K562 (cell line): ENCODE data around the gene YBEY. TPM values are rescaled to one million over a fixed set of nuclear protein-coding genes. Genes with fewer than 3 reads are reported as not detected.
A peak's percentile ranks its signal among the peaks of the same experiment; 100 is the strongest.

Experiments
- ATAC-seq: fragments of 200-7000 bp; cut with Tn5 transposase; 3 replicates; pipeline ENCODE4 v1.9.1; 2020; ENCODE audit warnings: moderate library complexity
- BruUV-seq: library from RNA; stranded (reverse); fragments of 400-500 nt; replicated peaks from 2 replicates; lab custom pipeline; 2021; lab: Mats Ljungman, UMichigan
- CTCF ChIA-PET: fragments of 300-600 bp; formaldehyde crosslinking; extraction: SDS; loops from one replicate; lab custom pipeline; 2021; ENCODE audit warnings: low intra/inter-chr PET ratio; lab: Yijun Ruan, JAX
- POLR2A ChIA-PET: fragments of 300-600, 350-650 bp; sonication (Branson Sonifier 250); formaldehyde crosslinking; extraction: SDS; loops from one replicate; lab custom pipeline; 2021; ENCODE audit warnings: antibody characterized with exemption, inconsistent platforms; lab: Yijun Ruan, JAX
- DNase-seq, 4 experiments: peaks; one replicate each; pipeline versions ENCODE4 v3.0.0 to v3.0.0-alpha.2; 2011 to 2018; ENCODE audit warnings: low spot score in 3 of 4, mixed read lengths in 3 of 4; ENCODE audit errors: extremely low read depth in 1 of 4
- FAIRE-seq: peaks from 2 replicates; lab custom pipeline; 2011; peaks lifted over from hg19 to GRCh38; lab: Jason Lieb, UNC
- H2AFZ ChIP-seq: 2 replicates; pipeline ENCODE4 v1.6.0; 2011; ENCODE audit warnings: low read depth, low read length, control low read depth, inconsistent platforms
- H3K27ac ChIP-seq: fragments of 200-600 bp; 3 replicates; pipeline ENCODE4 v1.8.0; 2011; ENCODE audit warnings: low read depth, mild to moderate bottlenecking, control low read depth, inconsistent platforms, low read length, moderate library complexity, mixed read lengths; ENCODE audit errors: extremely low read depth
- H3K27me3 ChIP-seq, 2 experiments: fragments of 300-600 bp in 1 of 2; 2 replicates in 1 of 2; 3 replicates in 1 of 2; pipeline versions ENCODE4 v1.6.0 to v1.8.0; 2011; ENCODE audit warnings: inconsistent platforms in 2 of 2, low read length in 2 of 2, mild to moderate bottlenecking in 1 of 2, mixed read lengths in 1 of 2, moderate library complexity in 1 of 2; ENCODE audit not compliant: control insufficient read depth in 2 of 2, insufficient read depth in 2 of 2
- H3K36me3 ChIP-seq: fragments of 300-600 bp; 3 replicates; pipeline ENCODE4 v1.8.0; 2011; ENCODE audit warnings: mild to moderate bottlenecking, low read length, inconsistent platforms; ENCODE audit not compliant: control insufficient read depth, insufficient read depth
- H3K4me1 ChIP-seq, 2 experiments: fragments of 200-600 bp in 1 of 2; replicated peaks in 1 of 2; 2 replicates in 1 of 2; 3 replicates in 1 of 2; pipeline versions ENCODE4 v1.5.1 to v1.8.0; 2011; ENCODE audit warnings: inconsistent platforms in 2 of 2, low read length in 2 of 2, mild to moderate bottlenecking in 1 of 2, mixed read lengths in 1 of 2, moderate library complexity in 1 of 2; ENCODE audit not compliant: control insufficient read depth in 2 of 2, insufficient read depth in 2 of 2
- H3K4me2 ChIP-seq: 2 replicates; pipeline ENCODE4 v1.6.1; 2011; ENCODE audit warnings: low read length, control low read depth, inconsistent platforms, mixed read lengths; ENCODE audit not compliant: insufficient read depth
- H3K4me3 ChIP-seq: fragments of 200-600 bp; sonication (generic), shearing (Covaris generic); 2 replicates; pipeline ENCODE4 v1.5.1; 2016; ENCODE audit warnings: control low read depth, inconsistent platforms
- H3K79me2 ChIP-seq: fragments of 200-600 bp; 3 replicates; pipeline ENCODE4 v1.8.0; 2011; ENCODE audit warnings: low read length, inconsistent platforms; ENCODE audit not compliant: control insufficient read depth, insufficient read depth
- H3K9ac ChIP-seq, 2 experiments: 2 replicates each; pipeline versions ENCODE4 v1.6.0 to v1.6.1; 2011; ENCODE audit warnings: low read depth in 2 of 2, low read length in 2 of 2, control low read depth in 1 of 2, inconsistent platforms in 1 of 2, mild to moderate bottlenecking in 1 of 2, mixed read lengths in 1 of 2; ENCODE audit not compliant: insufficient read depth in 1 of 2
- H3K9me1 ChIP-seq: one replicate; pipeline ENCODE4 v1.6.0; 2011; ENCODE audit warnings: inconsistent platforms, mild to moderate bottlenecking, low read length, moderate library complexity; ENCODE audit not compliant: control insufficient read depth, insufficient read depth
- H3K9me3 ChIP-seq: replicated peaks from 2 replicates; pipeline ENCODE4 v1.5.1; 2011; ENCODE audit warnings: low read depth, low read length, inconsistent platforms; ENCODE audit not compliant: control insufficient read depth, insufficient read depth
- H4K20me1 ChIP-seq: replicated peaks from 2 replicates; pipeline ENCODE4 v1.6.1; 2011; ENCODE audit warnings: low read length, inconsistent platforms, mixed read lengths; ENCODE audit not compliant: control insufficient read depth, insufficient read depth
- ARID4B ChIP-seq: sonication (generic); formaldehyde crosslinking; IDR thresholded peaks from 2 replicates; pipeline ENCODE4 v1.8.0; 2022; ENCODE audit warnings: mild to moderate bottlenecking, missing genetic modification reagents
- E2F6 ChIP-seq, 2 experiments: IDR thresholded peaks; 2 replicates each; pipeline ENCODE4 v1.6.1; 2011; ENCODE audit warnings: borderline replicate concordance in 1 of 2, control low read depth in 1 of 2, low read depth in 1 of 2, low read length in 1 of 2, mild to moderate bottlenecking in 1 of 2, mixed read lengths in 1 of 2, moderate library complexity in 1 of 2; ENCODE audit not compliant: insufficient read depth in 1 of 2, insufficient read length in 1 of 2, poor library complexity in 1 of 2, severe bottlenecking in 1 of 2; ENCODE audit errors: extremely low read depth in 1 of 2
- EGR1 ChIP-seq: fragments of 450-650 bp; conservative IDR thresholded peaks from 2 replicates; pipeline ENCODE4 v1.6.1; 2017; ENCODE audit warnings: mild to moderate bottlenecking
- ELK3 ChIP-seq: fragments of 450-650 bp; formaldehyde crosslinking; IDR thresholded peaks from 2 replicates; pipeline ENCODE4 v1.4.0; 2020; ENCODE audit warnings: mild to moderate bottlenecking
- EP400 ChIP-seq: fragments of 450-650 bp; IDR thresholded peaks from 2 replicates; pipeline ENCODE4 v1.6.1; 2017; ENCODE audit warnings: antibody characterized with exemption, mild to moderate bottlenecking, moderate library complexity
- RUNX1 ChIP-seq: sonication (generic); IDR thresholded peaks from 2 replicates; pipeline ENCODE4 v1.6.1; 2016; ENCODE audit warnings: antibody characterized with exemption, low read depth
- TOE1 ChIP-seq, 2 experiments: fragments of 450-650 bp in 1 of 2; sonication (generic) in 1 of 2; formaldehyde crosslinking in 1 of 2; IDR thresholded peaks; 2 replicates each; pipeline versions ENCODE4 v1.7.1 to v1.8.0; 2016 to 2022; ENCODE audit warnings: borderline replicate concordance in 2 of 2, mild to moderate bottlenecking in 2 of 2, antibody characterized with exemption in 1 of 2, inconsistent platforms in 1 of 2, low read depth in 1 of 2, missing genetic modification reagents in 1 of 2, moderate library complexity in 1 of 2
- ZEB2 ChIP-seq: fragments of 450-650 bp; IDR thresholded peaks from 2 replicates; pipeline ENCODE4 v1.6.1; 2016
- ZNF518B ChIP-seq: fragments of 250-450 bp; sonication (Bioruptor Pico); IDR thresholded peaks from 2 replicates; pipeline ENCODE4 v1.5.0; 2021; ENCODE audit warnings: mild to moderate bottlenecking, moderate library complexity
- ZSCAN32 ChIP-seq: fragments of 450-650 bp; formaldehyde crosslinking; IDR thresholded peaks from 2 replicates; pipeline ENCODE4 v1.4.0; 2020; ENCODE audit warnings: mild to moderate bottlenecking, moderate library complexity
- WGBS: fragments of 100-300 bp; shearing (Covaris generic); methylation state at CpG from one replicate; pipeline ENCODE4 v1.1.6; 2016; ENCODE audit warnings: low coverage, mixed read lengths; ENCODE audit not compliant: insufficient coverage; ENCODE audit errors: missing lambda C conversion rate; 5-methylcytosine and 5-hydroxymethylcytosine counted together
- in situ Hi-C: fragments of 300-500 bp; cut with MboI; formaldehyde crosslinking; loops from 4 replicates; pipeline ENCODE4 v1.15.0; 2018; ENCODE audit warnings: inconsistent platforms, mixed read lengths
- intact Hi-C: fragments of 100-400 bp; cut with micrococcal nuclease; formaldehyde crosslinking; loops from 2 replicates; pipeline ENCODE4 v1.14.2; 2022
- polyA plus RNA-seq, 8 experiments: library from polyadenylated mRNA; depleted of rRNA in 4 of 8; stranded (reverse) in 5 of 8; unstranded in 3 of 8; fragments of >200 nt; fragmentation: Nextera tagmentation in 2 of 8; fragmentation: Illumina TruSeq in 1 of 8; extraction: Ambion mirVana in 2 of 8; extraction: Trizol in 1 of 8; gene quantifications; 2 replicates each; pipeline versions ENCODE4 v1.2.1 to v1.2.3, GENCODE V29; 2011 to 2014; ENCODE audit warnings: inconsistent platforms in 1 of 8, missing spikeins in 1 of 8
- total RNA-seq, 7 experiments: library from RNA; depleted of rRNA in 6 of 7; stranded (reverse); fragments of >200 nt in 6 of 7; fragmentation: Illumina TruSeq in 2 of 7; extraction: Trizol in 2 of 7; gene quantifications; 2 replicates each; pipeline versions ENCODE4 v1.2.1 to v1.2.3, GENCODE V29; 2011 to 2021; ENCODE audit warnings: low replicate concordance in 1 of 7

Gene YBEY
- total and polyA plus RNA-seq, 9 of the 15 experiments (the other 6 are each of a cell fraction or from before 2014, with no cell fraction given): 6.4 to 28.0 (median 12.4) TPM

- POLR2A ChIA-PET: interaction anchor here (0.7 to 2.1 kb wide), 12 partner anchors 8 to 310 kb away, joined by 3 to 13 read pairs (median 3); no protein-coding TSS in a partner anchor
- 71% methylated on average over 15 of the region's 15 CpGs for WGBS
- peak overlapping the region; percentile 67 to 70; a peak in 3 of 4 replicates for H3K9ac ChIP-seq
- H2AFZ ChIP-seq: no peak overlapping the region
- no peaks in the 10 kb centered on the region for H3K9me3 ChIP-seq
- H4K20me1 ChIP-seq: peaks cover 14% of the 10 kb centered on the region
- BruUV-seq: no TSS peak
- CTCF ChIA-PET: interaction anchor here (1.1 kb wide), 1 partner anchor 101 kb away, joined by 4 read pairs; no protein-coding TSS in a partner anchor
- peaks cover 74% of the 10 kb centered on the region for H3K79me2 ChIP-seq
- H3K36me3 ChIP-seq: peaks cover 56% of the 10 kb centered on the region
- in situ Hi-C loops: no loop called here
- peak overlapping the region; percentile 11 for H3K4me2 ChIP-seq
- intact Hi-C loops: no loop called here
- no peaks in the 10 kb centered on the region for H3K27me3 ChIP-seq
- peak in 1 of 4 experiments; percentile 41 for DNase-seq
- FAIRE-seq: no peak
- peaks cover 16 to 43% of the 10 kb centered on the region in 2 experiments; a peak in 4 of 5 replicates for H3K4me1 ChIP-seq
- no peak overlapping the region for H3K27ac ChIP-seq
- no peaks in the 10 kb centered on the region for H3K9me1 ChIP-seq
- H3K4me3 ChIP-seq: no peak overlapping the region
- ATAC-seq: no peak
- TF ChIP-seq E2F6 (IDR thresholded peaks at IDR 0.05; ENCODE audit: borderline replicate concordance in 1 of 2, extremely low read depth in 1 of 2, insufficient read depth in 1 of 2, insufficient read length in 1 of 2, low read depth in 1 of 2, low read length in 1 of 2, poor library complexity in 1 of 2, severe bottlenecking in 1 of 2) (no peak), ZNF518B (CRISPR knock-in tag) (no peak), RUNX1 (no peak), ZSCAN32 (CRISPR knock-in tag) (no peak), ZEB2 (peak; percentile 79), EP400 (no peak), TOE1 (IDR thresholded peaks at IDR 0.05; ENCODE audit: borderline replicate concordance) (0 out of 2 replicates have a peak, but pooled peaks have one; percentile 31), TOE1 (CRISPR knock-in tag; IDR thresholded peaks at IDR 0.05; ENCODE audit: borderline replicate concordance, low read depth) (no peak), EGR1 (no peak), ARID4B (CRISPR knock-in tag) (no peak), ELK3 (CRISPR knock-in tag) (no peak)
These were observed 40.1 kb downstream of the YBEY start for GRCh38 chr21:46326110-46326703.
